Endodermal cell (in vitro differentiated cells): ENCODE data around the gene JMJD7. TPM values are rescaled to one million over a fixed set of nuclear protein-coding genes. Genes with fewer than 3 reads are reported as not detected.

Experiments
- DNase-seq: peaks from one replicate; pipeline ENCODE4 v3.0.0-alpha.2; 2017
- H3K27ac ChIP-seq: 2 replicates; pipeline ENCODE4 v1.5.1; 2013; ENCODE audit warnings: mild to moderate bottlenecking, low read depth, low read length, moderate library complexity
- H3K27me3 ChIP-seq: 2 replicates; pipeline ENCODE4 v1.6.1; 2013; ENCODE audit warnings: mild to moderate bottlenecking, low read length, moderate library complexity; ENCODE audit not compliant: insufficient read depth, control insufficient read depth, poor library complexity, severe bottlenecking
- H3K36me3 ChIP-seq: 2 replicates; pipeline ENCODE4 v1.7.0; 2013; ENCODE audit warnings: mild to moderate bottlenecking, low read length, moderate library complexity; ENCODE audit not compliant: control insufficient read depth, insufficient read depth
- H3K4me1 ChIP-seq: one replicate; pipeline ENCODE4 v1.7.0; 2013; ENCODE audit warnings: low read length; ENCODE audit not compliant: control insufficient read depth, insufficient read depth
- H3K4me3 ChIP-seq: 2 replicates; pipeline ENCODE4 v1.5.1; 2013; ENCODE audit warnings: mild to moderate bottlenecking, low read length, moderate library complexity
- H3K9ac ChIP-seq: 2 replicates; pipeline ENCODE4 v1.6.1; 2013; ENCODE audit warnings: mild to moderate bottlenecking, low read length, moderate library complexity; ENCODE audit not compliant: poor library complexity, severe bottlenecking; ENCODE audit errors: extremely low read depth
- H3K9me3 ChIP-seq: 2 replicates; pipeline ENCODE4 v1.6.1; 2013; ENCODE audit warnings: mild to moderate bottlenecking, low read length, moderate library complexity; ENCODE audit not compliant: control insufficient read depth
- H3K27ac Mint-ChIP-seq: 2 replicates; pipeline ENCODE4 v1.8.0; 2020; ENCODE audit warnings: mixed read lengths
- H3K27me3 Mint-ChIP-seq: 2 replicates; pipeline ENCODE4 v1.8.0; 2021; ENCODE audit warnings: mild to moderate bottlenecking, mixed read lengths; ENCODE audit not compliant: insufficient read depth
- H3K36me3 Mint-ChIP-seq: 2 replicates; pipeline ENCODE4 v1.8.0; 2020; ENCODE audit warnings: low read depth, mixed read lengths
- H3K4me1 Mint-ChIP-seq: 2 replicates; pipeline ENCODE4 v1.8.0; 2020; ENCODE audit warnings: mixed read lengths
- H3K4me3 Mint-ChIP-seq: 2 replicates; pipeline ENCODE4 v1.8.0; 2020; ENCODE audit warnings: mild to moderate bottlenecking, moderate library complexity, mixed read lengths
- H3K9me3 Mint-ChIP-seq: 2 replicates; pipeline ENCODE4 v1.8.0; 2020; ENCODE audit warnings: mild to moderate bottlenecking, mixed read lengths
- CTCF ChIP-seq: fragments of 200-600 bp; sonication (generic); conservative IDR thresholded peaks from 2 replicates; pipeline ENCODE4 v1.5.0; 2021; ENCODE audit warnings: antibody characterized with exemption, mild to moderate bottlenecking
- WGBS, 2 experiments: methylation state at CpG; one replicate each; pipeline versions ENCODE4 v1.1.5 to v1.1.7; 2013; ENCODE audit warnings: missing lambda C conversion rate in 2 of 2, mixed read lengths in 1 of 2; ENCODE audit not compliant: insufficient coverage in 1 of 2, insufficient read length in 1 of 2; 5-methylcytosine and 5-hydroxymethylcytosine counted together
- total RNA-seq, 2 donors: library from RNA; stranded (reverse); fragmentation: NEBNext Ultra II Directional in 1 of 2; extraction: Animal tissue kit (Norgen Biotek cat#: 25700) in 1 of 2; gene quantifications; 2 replicates in 1 of 2; 3 replicates in 1 of 2; pipeline ENCODE4 v1.2.1, GENCODE V29; 2021

The JMJD7 gene
- total RNA-seq, 2 donors from 2014 or later, result 18.4 to 22.1 TPM

- H3K4me3 Mint-ChIP-seq, result no peak overlapping the region
- peaks cover 45% of the 10 kb centered on the region for H3K27me3 Mint-ChIP-seq
Observed at GRCh38 chr15:41880156-41880877, 52.4 kb downstream of the JMJD7 start.

DNA sequence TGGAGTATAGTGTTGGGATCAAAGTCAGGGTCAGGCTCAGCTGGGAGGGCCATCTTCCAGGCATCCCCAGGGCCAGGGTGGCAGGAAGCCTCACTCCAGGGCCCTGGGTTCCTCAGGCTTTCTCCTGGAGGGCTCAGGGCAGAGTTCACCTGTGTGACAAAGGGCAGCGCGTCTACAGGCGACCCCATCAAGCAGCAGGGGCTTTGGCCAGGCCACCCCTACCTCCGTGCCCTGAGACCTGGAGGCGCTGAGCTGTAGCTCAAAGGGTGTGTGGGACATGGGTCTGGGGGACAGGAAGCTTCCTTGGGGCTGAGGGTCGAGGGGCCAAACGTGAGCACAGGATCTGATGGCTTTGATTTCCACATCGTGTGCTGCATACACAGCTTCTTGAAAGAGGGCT is 53.2 kb downstream of the JMJD7 start:
- no peaks in the 10 kb centered on the region for H3K9me3 Mint-ChIP-seq
- Histone ChIP-seq H3K9me3 (no peaks in the 10 kb centered on the region), H3K4me3 (no peak overlapping the region), H3K9ac (no peak overlapping the region), H3K27ac (no peak overlapping the region), H3K36me3 (no peaks in the 10 kb centered on the region), H3K4me1 (no peaks in the 10 kb centered on the region), H3K27me3 (peaks cover 39% of the 10 kb centered on the region)
- peaks cover 43% of the 10 kb centered on the region for H3K27me3 Mint-ChIP-seq
- H3K4me1 Mint-ChIP-seq, result peaks cover 1% of the 10 kb centered on the region
- DNase-seq, result no peak
- no peak overlapping the region for H3K27ac Mint-ChIP-seq
- peak overlapping the region; percentile 30 for H3K4me3 Mint-ChIP-seq
- WGBS, 2 experiments, result 84 to 92% methylated on average over 5 to 8 of the region's 8 CpGs
- TF ChIP-seq CTCF, result no peak
- H3K36me3 Mint-ChIP-seq, result no peaks in the 10 kb centered on the region

More at GRCh38 chr15:41880156-41880877, 52.4 kb downstream of the JMJD7 start:
- Histone ChIP-seq H3K27ac (no peak overlapping the region), H3K4me3 (no peak overlapping the region), H3K36me3 (no peaks in the 10 kb centered on the region), H3K9me3 (no peaks in the 10 kb centered on the region), H3K27me3 (peaks cover 39% of the 10 kb centered on the region), H3K9ac (no peak overlapping the region), H3K4me1 (no peaks in the 10 kb centered on the region)
- 90 to 95% methylated on average over 8 to 10 of the region's 10 CpGs for WGBS, 2 experiments
- H3K4me1 Mint-ChIP-seq, result peaks cover 1% of the 10 kb centered on the region
- DNase-seq, result no peak
- H3K9me3 Mint-ChIP-seq, result no peaks in the 10 kb centered on the region
- H3K27ac Mint-ChIP-seq, result no peak overlapping the region
- no peaks in the 10 kb centered on the region for H3K36me3 Mint-ChIP-seq
- no peak for TF ChIP-seq CTCF

DNA sequence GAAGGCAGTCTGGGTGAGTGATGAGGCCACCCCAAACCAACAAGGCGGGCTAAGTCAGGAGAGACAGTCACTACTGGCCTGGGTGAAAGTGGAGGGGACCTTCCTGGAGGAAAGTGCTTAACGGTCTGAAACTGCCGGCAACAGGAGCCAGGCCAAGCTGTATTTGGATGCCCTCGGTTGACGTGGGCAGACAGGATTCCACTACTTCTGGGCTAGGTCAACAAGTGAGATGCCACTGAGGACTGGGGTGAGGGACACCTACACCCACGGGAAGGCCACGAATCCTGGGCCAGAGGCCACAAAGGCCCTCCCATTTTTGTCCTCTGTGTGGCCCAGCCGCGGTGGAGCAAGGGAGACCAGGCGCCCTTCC is 53.6 kb downstream of the JMJD7 start:
- TF ChIP-seq CTCF, result no peak
- Histone ChIP-seq H3K9ac (no peak overlapping the region), H3K27ac (no peak overlapping the region), H3K4me3 (no peak overlapping the region), H3K36me3 (no peaks in the 10 kb centered on the region), H3K9me3 (no peaks in the 10 kb centered on the region), H3K4me1 (no peaks in the 10 kb centered on the region), H3K27me3 (peaks cover 39% of the 10 kb centered on the region)
- Mint-ChIP-seq H3K27me3 (peaks cover 43% of the 10 kb centered on the region), H3K36me3 (no peaks in the 10 kb centered on the region), H3K4me3 (peak overlapping the region; percentile 30), H3K9me3 (no peaks in the 10 kb centered on the region), H3K4me1 (peaks cover 1% of the 10 kb centered on the region), H3K27ac (no peak overlapping the region)
- DNase-seq, result no peak
- WGBS, 2 experiments, result 58 to 61% methylated on average over 10 of the region's 10 CpGs
